Esophagus mucosa (tissue), 1 donor: ENCODE data around the gene LEPR. TPM values are rescaled to one million over a fixed set of nuclear protein-coding genes. Genes with fewer than 3 reads are reported as not detected.
A peak's percentile ranks its signal among the peaks of the same experiment; 100 is the strongest.

Source experiments
- ATAC-seq: fragments of 200-7000 bp; cut with Tn5 transposase; one replicate; pipeline ENCODE4 v1.9.1; 2020
- total RNA-seq: library from RNA; stranded (reverse); gene quantifications from one replicate; pipeline ENCODE4 v1.2.4, GENCODE V29; 2023
- donor health status: DM: yes; HTN: yes; CAD: no.

The LEPR gene
- total RNA-seq, 1 donor from 2014 or later = 2.4 TPM

- ATAC-seq = no peak
These were observed 10.6 kb upstream of the LEPR start for GRCh38 chr1:65409816-65410326.

GRCh38 chr1:65412256-65412983, 8.0 kb upstream of the LEPR start:
- ATAC-seq = no peak

GRCh38 chr1:65412984-65413375, 7.5 kb upstream of the LEPR start:
- no peak for ATAC-seq

GRCh38 chr1:65414538-65414937, 5.9 kb upstream of the LEPR start:
- no peak for ATAC-seq

- no peak for ATAC-seq
These were observed 3.7 kb upstream of the LEPR start for GRCh38 chr1:65416767-65417166.

- ATAC-seq = no peak
These were observed 2.7 kb upstream of the LEPR start for GRCh38 chr1:65417729-65418128.

- no peak for ATAC-seq
These were observed 1.8 kb upstream of the LEPR start for GRCh38 chr1:65418522-65419185.

GRCh38 chr1:65419681-65420589, 533 bp upstream of the LEPR start:
- peak; percentile 97 for ATAC-seq

GRCh38 chr1:65421351-65422025, 1.0 kb downstream of the LEPR start:
- ATAC-seq = no peak

GRCh38 chr1:65422241-65423203, 2.1 kb downstream of the LEPR start:
- ATAC-seq = no peak

- ATAC-seq = peak; percentile 37
These were observed 3.6 kb downstream of the LEPR start for GRCh38 chr1:65423884-65424572.

GRCh38 chr1:65424573-65424889, 4.1 kb downstream of the LEPR start:
- ATAC-seq = no peak

GRCh38 chr1:65425006-65425405, 4.5 kb downstream of the LEPR start:
- ATAC-seq = no peak

- no peak for ATAC-seq
These were observed 5.2 kb downstream of the LEPR start for GRCh38 chr1:65425697-65426096.

- no peak for ATAC-seq
These were observed 8.6 kb downstream of the LEPR start for GRCh38 chr1:65429078-65429477.

GRCh38 chr1:65429806-65430205, 9.3 kb downstream of the LEPR start:
- ATAC-seq = peak; percentile 86

- no peak for ATAC-seq
These were observed 10.7 kb downstream of the LEPR start for GRCh38 chr1:65431111-65431705.

GRCh38 chr1:65432918-65433317, 12.4 kb downstream of the LEPR start:
- ATAC-seq = no peak

GRCh38 chr1:65434255-65434654, 13.8 kb downstream of the LEPR start:
- no peak for ATAC-seq

- no peak for ATAC-seq
These were observed 14.3 kb downstream of the LEPR start for GRCh38 chr1:65434760-65435159.
